Heart left ventricle (tissue), 16 donors: ENCODE results near the gene COL19A1. TPM values are rescaled to one million over a fixed set of nuclear protein-coding genes. Genes with fewer than 3 reads are reported as not detected.

Source experiments
- ATAC-seq, 4 donors: fragments of 200-7000 bp; cut with Tn5 transposase; one replicate each; pipeline ENCODE4 v1.9.1; 2020 to 2022; ENCODE audit warnings: moderate library complexity in 4 of 4, mild to moderate bottlenecking in 3 of 4, moderate number of reproducible peaks in 1 of 4
- DNase-seq, 5 donors: peaks; one replicate each; pipeline ENCODE4 v3.0.0-alpha.2; 2020
- H3K27ac ChIP-seq, 12 donors: fragments of 200-600 bp; sonication (generic) in 4 of 12; one replicate each; pipeline versions ENCODE4 v1.5.0 to v1.8.0; 2016 to 2022; ENCODE audit warnings: mild to moderate bottlenecking in 2 of 12
- H3K27me3 ChIP-seq, 9 donors: fragments of 200-600 bp; sonication (generic) in 2 of 9; one replicate each; pipeline versions ENCODE4 v1.5.1 to v1.8.0; 2016 to 2022; ENCODE audit warnings: mild to moderate bottlenecking in 3 of 9
- H3K36me3 ChIP-seq, 9 donors: fragments of 200-600 bp; sonication (generic) in 2 of 9; one replicate each; pipeline versions ENCODE4 v1.5.0 to v1.8.0; 2018 to 2022; ENCODE audit warnings: mild to moderate bottlenecking in 2 of 9
- H3K4me1 ChIP-seq, 12 donors: fragments of 200-600 bp; sonication (generic) in 4 of 12; one replicate each; pipeline versions ENCODE4 v1.5.0 to v1.8.0; 2016 to 2022; ENCODE audit warnings: mild to moderate bottlenecking in 3 of 12
- H3K4me3 ChIP-seq, 12 donors: fragments of 200-600 bp; sonication (generic) in 4 of 12; one replicate each; pipeline versions ENCODE4 v1.5.0 to v1.8.0; 2017 to 2022; ENCODE audit warnings: mild to moderate bottlenecking in 9 of 12, moderate library complexity in 4 of 12
- H3K9me3 ChIP-seq, 12 donors: fragments of 200-600 bp; sonication (generic) in 4 of 12; one replicate each; pipeline versions ENCODE4 v1.5.0 to v1.8.0; 2016 to 2022; ENCODE audit warnings: mild to moderate bottlenecking in 1 of 12
- CTCF ChIP-seq, 12 donors: fragments of 200-600 bp; sonication (generic) in 4 of 12; IDR thresholded peaks; one replicate each; pipeline versions ENCODE4 v1.5.0 to v1.8.0; 2018 to 2022; ENCODE audit warnings: antibody characterized with exemption in 12 of 12, mild to moderate bottlenecking in 5 of 12
- POLR2A ChIP-seq, 2 donors: fragments of 450-650 bp; IDR thresholded peaks; one replicate each; pipeline ENCODE4 v1.6.1; 2017; ENCODE audit warnings: antibody characterized with exemption in 2 of 2, mild to moderate bottlenecking in 2 of 2, moderate library complexity in 2 of 2
- WGBS, 4 donors: extraction: QIAGEN DNeasy Blood & Tissue Kit in 2 of 4; methylation state at CpG; one replicate each; pipeline versions ENCODE4 v1.1.5 to v1.1.7; 2013 to 2018; 5-methylcytosine and 5-hydroxymethylcytosine counted together
- intact Hi-C, 10 donors: fragments of 100-400 bp; cut with DNase I; formaldehyde crosslinking; loops; one replicate each; pipeline versions ENCODE4 v1.11.1 to v1.14.2; 2022
- polyA plus RNA-seq, 2 donors: library from polyadenylated mRNA; stranded (reverse); fragments of 200-250 nt; gene quantifications; one replicate each; pipeline ENCODE4 v1.2.3, GENCODE V29; 2013
- total RNA-seq, 9 donors: library from RNA; depleted of rRNA in 2 of 9; stranded (reverse); fragments of >200 nt in 2 of 9; fragmentation: NEBNext Ultra II Directional in 3 of 9; extraction: Animal tissue kit (Norgen Biotek cat#: 25700) in 3 of 9; gene quantifications; one replicate each; pipeline versions ENCODE4 v1.1.0 to v1.2.4, GENCODE V29; 2016 to 2023
- donor health status: ischemic (EF 13 %, LVEDD 7.1; RV severe dilation, severe dysfunction).
- donor health status: healthy with polysubstance abuse.
- donor health status: DM: no; HTN: yes; CAD: no.
- donor health status: DM: no; HTN: no; CAD: no.
- donor health status: ischemic (EF 25% LVEDD 6.9; RV normal size, moderate dysfunction).
- donor health status: ischemic (EF 25% LVEDD 5.7; RV mildly dilated, moderate dysfunction).
- donor health status: healthy.
- donor health status: DM: yes; HTN: yes; CAD: no.
- donor health status: ischemic (EF 35%, LVEDD 5.7; RV mildly dilated, moderate dysfunction).
- donor health status: nonischemic (EF 11% LVEDD 7.7; RV severe dilation, severe dysfunction).
- donor health status: DM: yes; HTN: yes; CAD: no.
- donor health status: PGD.
- donor health status: ischemic (EF 29% LVEDD 5.4; RV normal size, mild dysfunction).
- donor health status: nonischemic (EF 23%, LVEDD 6.1; RV moderate dilation, normal function).

Gene COL19A1
- total and polyA plus RNA-seq, 11 donors: 0.69 to 4.6 (median 1.6) TPM

- no peaks in the 10 kb centered on the region for H3K36me3 ChIP-seq
- DNase-seq: no peak
- intact Hi-C loops: no loop called here
- no peak for TF ChIP-seq POLR2A (IDR thresholded peaks at IDR 0.05)
- TF ChIP-seq CTCF (IDR thresholded peaks at IDR 0.05): no peak
- WGBS, 4 donors: 83 to 91% (median 87%) methylated on average over 4 of the region's 4 CpGs
- ATAC-seq: no peak
- H3K4me1 ChIP-seq: no peaks in the 10 kb centered on the region
- H3K27ac ChIP-seq: no peak overlapping the region
- no peaks in the 10 kb centered on the region for H3K9me3 ChIP-seq
- no peaks in the 10 kb centered on the region for H3K27me3 ChIP-seq
- H3K4me3 ChIP-seq: no peak overlapping the region
Measured at GRCh38 chr6:69895396-69895795, 29.0 kb downstream of the COL19A1 start.

GRCh38 chr6:69900869-69901268, 34.5 kb downstream of the COL19A1 start:
- 95 to 97% (median 96%) methylated on average over 2 of the region's 2 CpGs for WGBS, 4 donors
- intact Hi-C loops: no loop called here

GRCh38 chr6:69901361-69901760, 35.0 kb downstream of the COL19A1 start:
- Histone ChIP-seq H3K36me3 (no peaks in the 10 kb centered on the region), H3K27me3 (no peaks in the 10 kb centered on the region), H3K4me1 (no peaks in the 10 kb centered on the region), H3K9me3 (no peaks in the 10 kb centered on the region), H3K27ac (no peak overlapping the region), H3K4me3 (no peak overlapping the region)
- TF ChIP-seq POLR2A (IDR thresholded peaks at IDR 0.05): no peak
- TF ChIP-seq CTCF (IDR thresholded peaks at IDR 0.05): no peak
- ATAC-seq: no peak
- intact Hi-C loops: no loop called here
- WGBS, 4 donors: 91 to 97% (median 95%) methylated on average over 3 of the region's 3 CpGs
- no peak for DNase-seq

More at GRCh38 chr6:69900869-69901268, 34.5 kb downstream of the COL19A1 start:
- no peak overlapping the region for H3K27ac ChIP-seq
- no peaks in the 10 kb centered on the region for H3K27me3 ChIP-seq
- DNase-seq: no peak
- no peak for ATAC-seq
- no peak overlapping the region for H3K4me3 ChIP-seq
- H3K4me1 ChIP-seq: no peaks in the 10 kb centered on the region
- TF ChIP-seq POLR2A (IDR thresholded peaks at IDR 0.05): no peak
- TF ChIP-seq CTCF (IDR thresholded peaks at IDR 0.05): no peak
- H3K9me3 ChIP-seq: no peaks in the 10 kb centered on the region
- H3K36me3 ChIP-seq: no peaks in the 10 kb centered on the region

GRCh38 chr6:69907981-69908498, 41.7 kb downstream of the COL19A1 start:
- no peak for TF ChIP-seq CTCF (IDR thresholded peaks at IDR 0.05)
- no peak for TF ChIP-seq POLR2A (IDR thresholded peaks at IDR 0.05)
- no peaks in the 10 kb centered on the region for H3K36me3 ChIP-seq
- no peak overlapping the region for H3K27ac ChIP-seq
- no peaks in the 10 kb centered on the region for H3K9me3 ChIP-seq
- no peak for ATAC-seq
- H3K4me1 ChIP-seq: no peaks in the 10 kb centered on the region
- H3K27me3 ChIP-seq: no peaks in the 10 kb centered on the region
- 54 to 72% (median 65%) methylated on average over 1 of the region's 1 CpG for WGBS, 4 donors
- intact Hi-C loops: no loop called here
- H3K4me3 ChIP-seq: no peak overlapping the region
- DNase-seq: no peak
